Vein endothelial cell (primary cell): Measurements from ENCODE around the gene ZNF808. TPM values are rescaled to one million over a fixed set of nuclear protein-coding genes. Genes with fewer than 3 reads are reported as not detected.

Experiments
- small RNA-seq: library from RNA; depleted of rRNA; stranded (forward); fragments of <200 nt; gene quantifications from one replicate; pipeline ENCODE3, GENCODE V24; 2012
- total RNA-seq: library from RNA; depleted of rRNA; stranded (reverse); fragments of >200 nt; gene quantifications from 2 replicates; pipeline ENCODE4 v1.2.3, GENCODE V29; 2012

The ZNF808 gene
- total RNA-seq, result 16.7 and 23.1 TPM in 2 replicates

GRCh38 chr19:52527134-52527955, at the start of gene ZNF808:
TSS of gene ZNF808 (plus strand) at chr19:52527668. CDS start at chr19:52543285, 15,617 bp downstream.

DNA sequence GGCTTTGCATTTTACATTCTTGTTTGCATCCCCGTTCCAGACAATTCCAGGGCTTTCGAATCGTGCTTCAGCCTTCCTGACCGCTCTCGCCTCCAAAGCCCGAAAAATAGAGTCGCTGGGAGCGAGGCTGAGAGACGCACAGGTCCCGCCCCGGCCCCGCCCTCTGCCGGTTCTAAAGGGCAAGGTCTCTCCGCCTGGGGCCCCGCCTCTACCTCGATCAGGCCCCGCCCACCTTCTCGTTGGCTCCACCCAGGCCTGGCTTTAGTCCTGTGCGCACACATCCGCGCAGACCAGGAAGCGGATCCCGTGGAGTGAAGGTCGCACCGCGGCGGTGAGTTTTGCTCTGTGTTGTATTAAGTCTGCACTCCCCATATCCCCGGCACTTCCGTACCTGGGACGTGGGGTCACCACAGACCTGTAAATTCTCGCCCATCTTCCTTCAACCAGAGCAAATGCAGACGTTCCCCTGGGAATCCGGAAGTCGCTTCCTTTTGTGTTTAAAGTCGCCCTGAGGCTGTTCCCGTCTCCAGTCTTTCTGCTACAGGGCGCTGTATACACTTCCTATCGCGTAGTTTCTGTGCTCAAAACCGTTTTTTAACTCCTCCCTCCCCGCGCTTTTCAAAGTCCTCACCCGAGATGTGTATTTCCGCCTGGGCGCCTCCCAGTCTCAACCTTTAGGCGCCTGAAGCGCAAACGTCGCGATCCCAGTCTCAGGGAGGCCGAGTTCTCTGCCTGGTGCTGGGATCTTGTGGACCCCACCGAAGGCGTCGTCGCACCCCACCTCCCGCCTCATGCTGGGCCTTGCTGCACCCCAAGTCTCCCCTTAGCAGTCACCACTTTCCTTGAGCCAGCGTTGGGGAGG, 42.8 kb downstream of the ZNF808 start, which contains the start of gene ZNF701:
Gene ZNF701, plus strand, starts transcription at position 288 of the 862 bp plus-strand sequence. CDS start 3,861 bp downstream, outside the sequence.

Small RNAs within 50 kb of the gene (small RNA-seq; reads per million reads assigned to genes)
- not detected for gene RPL39P34

Other genes with a start within 250 kb of the ZNF808 start
- 7.2 and 7.8 TPM in 2 replicates for gene ZNF480, start 230.5 kb upstream of the ZNF808 start, total RNA-seq
- 2.9 and 3.3 TPM in 2 replicates for gene ZNF610, start 191.4 kb upstream of the ZNF808 start, total RNA-seq
- gene ZNF880, start 157.7 kb upstream of the ZNF808 start, total RNA-seq, result 14.0 and 17.3 TPM in 2 replicates
- gene ZNF528, start 129.8 kb upstream of the ZNF808 start, total RNA-seq, result 18.6 and 41.7 TPM in 2 replicates
- not detected in 2 replicates for gene ZNF534, start 98.5 kb upstream of the ZNF808 start, total RNA-seq
- gene ZNF578, start 74.1 kb upstream of the ZNF808 start, total RNA-seq, result 2.3 and 3.2 TPM in 2 replicates
- gene ZNF701, start 42.6 kb downstream of the ZNF808 start, total RNA-seq, result 15.0 and 15.7 TPM in 2 replicates
- 47.4 and 49.1 TPM in 2 replicates for gene ZNF83, start 110.7 kb downstream of the ZNF808 start, total RNA-seq
- gene ZNF611, start 207.4 kb downstream of the ZNF808 start, total RNA-seq, result 11.8 TPM in 2 replicates